ENCODE results near the gene OSBPL1A.

GRCh38 chr18:24341361-24341760, 56.3 kb downstream of the OSBPL1A start:
- no peak for TF ChIP-seq POLR2A (IDR thresholded peaks at IDR 0.05)
- TF ChIP-seq, protein P1, sequence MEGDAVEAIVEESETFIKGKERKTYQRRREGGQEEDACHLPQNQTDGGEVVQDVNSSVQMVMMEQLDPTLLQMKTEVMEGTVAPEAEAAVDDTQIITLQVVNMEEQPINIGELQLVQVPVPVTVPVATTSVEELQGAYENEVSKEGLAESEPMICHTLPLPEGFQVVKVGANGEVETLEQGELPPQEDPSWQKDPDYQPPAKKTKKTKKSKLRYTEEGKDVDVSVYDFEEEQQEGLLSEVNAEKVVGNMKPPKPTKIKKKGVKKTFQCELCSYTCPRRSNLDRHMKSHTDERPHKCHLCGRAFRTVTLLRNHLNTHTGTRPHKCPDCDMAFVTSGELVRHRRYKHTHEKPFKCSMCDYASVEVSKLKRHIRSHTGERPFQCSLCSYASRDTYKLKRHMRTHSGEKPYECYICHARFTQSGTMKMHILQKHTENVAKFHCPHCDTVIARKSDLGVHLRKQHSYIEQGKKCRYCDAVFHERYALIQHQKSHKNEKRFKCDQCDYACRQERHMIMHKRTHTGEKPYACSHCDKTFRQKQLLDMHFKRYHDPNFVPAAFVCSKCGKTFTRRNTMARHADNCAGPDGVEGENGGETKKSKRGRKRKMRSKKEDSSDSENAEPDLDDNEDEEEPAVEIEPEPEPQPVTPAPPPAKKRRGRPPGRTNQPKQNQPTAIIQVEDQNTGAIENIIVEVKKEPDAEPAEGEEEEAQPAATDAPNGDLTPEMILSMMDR (IDR thresholded peaks at IDR 0.05) = no peak
